GM23248 (cell line): Measurements from ENCODE around the gene ARFIP1.

Experiments used
- EZH2 ChIP-seq: fragments of 200-600 bp; sonication (generic); IDR thresholded peaks from 2 replicates; pipeline ENCODE4 v1.6.1; 2018; ENCODE audit warnings: antibody characterized with exemption, mild to moderate bottlenecking; ENCODE audit not compliant: insufficient read depth, poor library complexity, severe bottlenecking
- EZH2phosphoT487 ChIP-seq: fragments of 200-600 bp; sonication (generic); IDR thresholded peaks from 2 replicates; pipeline ENCODE4 v1.6.1; 2018; ENCODE audit warnings: antibody characterized with exemption, moderate library complexity, mild to moderate bottlenecking, low read depth; ENCODE audit not compliant: insufficient read depth

GRCh38 chr4:152748619-152749018, 31.1 kb upstream of the ARFIP1 start:
- TF ChIP-seq EZH2phosphoT487 (no peak), EZH2 (no peak)
